ENCODE data around the gene BRWD1. TPM values are rescaled to one million over a fixed set of nuclear protein-coding genes. Genes with fewer than 3 reads are reported as not detected.
A peak's percentile ranks its signal among the peaks of the same experiment; 100 is the strongest.

Gene BRWD1
- total RNA-seq, 2 experiments from 2014 or later = 53.2 to 61.7 TPM

GRCh38 chr21:39314143-39315027, 953 bp upstream of the BRWD1 start:
- H3K4me1 ChIP-seq (ENCODE audit: insufficient read depth, low read length, poor library complexity, severe bottlenecking) = peaks cover 60% of the 10 kb centered on the region
- ChIA-PET POLR2A (interaction anchor here (1.2 to 7.6 kb wide), 5 partner anchors 24 to 73 kb away, joined by 3 to 50 read pairs (median 4); partner anchors contain the start of gene HMGN1), CTCF (ENCODE audit: unreplicated experiment) (no interaction called here)
- peaks cover 25% of the 10 kb centered on the region for H3K36me3 ChIP-seq (ENCODE audit: insufficient read depth, low read length)
- peaks cover 9% of the 10 kb centered on the region for H4K20me1 ChIP-seq (ENCODE audit: insufficient read depth, low read length)
- H3K27ac ChIP-seq (ENCODE audit: low read depth, low read length, poor library complexity, severe bottlenecking) = peak overlapping the region; percentile 90
- peak overlapping the region; percentile 74 for H2AFZ ChIP-seq (ENCODE audit: low read length)
- no peaks in the 10 kb centered on the region for H3K9me3 ChIP-seq (ENCODE audit: low read length)
- peak overlapping the region; percentile 87 for H3K4me3 ChIP-seq (ENCODE audit: low read depth, low read length, poor library complexity, severe bottlenecking)
- TF ChIP-seq EZH2phosphoT487 (IDR thresholded peaks at IDR 0.05; ENCODE audit: borderline replicate concordance, low read depth, low read length) (no peak), CTCF (conservative IDR thresholded peaks at IDR 0.05; ENCODE audit: low read length) (0 out of 2 replicates have a peak, but pooled peaks have one; percentile 10)
- peak overlapping the region; percentile 97 for H3K4me2 ChIP-seq (ENCODE audit: low read length)
- no peaks in the 10 kb centered on the region for H3K9me2 ChIP-seq (ENCODE audit: insufficient read depth, low read length)
- intact Hi-C loops (cut with micrococcal nuclease; ENCODE audit: unreplicated experiment) = loop anchor here (1.0 kb wide), 2 partner anchors 34 to 74 kb away; no protein-coding TSS in a partner anchor
- TSS peak; percentile 71 for BruUV-seq (replicated peaks)
- H3K79me2 ChIP-seq (ENCODE audit: insufficient read depth, low read depth, low read length) = peaks cover 35% of the 10 kb centered on the region
- peak; percentile 73 for DNase-seq (ENCODE audit: low spot score)

GRCh38 chr21:39313042-39313570, 326 bp downstream of the BRWD1 start:
- H3K4me1 ChIP-seq (ENCODE audit: insufficient read depth, low read length, poor library complexity, severe bottlenecking) = peaks cover 47% of the 10 kb centered on the region
- peaks cover 9% of the 10 kb centered on the region for H4K20me1 ChIP-seq (ENCODE audit: insufficient read depth, low read length)
- no peak for TF ChIP-seq CTCF (conservative IDR thresholded peaks at IDR 0.05; ENCODE audit: low read length)
- no peak for TF ChIP-seq EZH2phosphoT487 (IDR thresholded peaks at IDR 0.05; ENCODE audit: borderline replicate concordance, low read depth, low read length)
- H3K4me3 ChIP-seq (ENCODE audit: low read depth, low read length, poor library complexity, severe bottlenecking) = peak overlapping the region; percentile 87
- intact Hi-C loops (cut with micrococcal nuclease; ENCODE audit: unreplicated experiment) = no loop called here
- CTCF ChIA-PET (ENCODE audit: unreplicated experiment) = interaction anchor here (0.6 to 1.1 kb wide), 4 partner anchors 48 to 1846 kb away, joined by 3 to 9 read pairs (median 3); no protein-coding TSS in a partner anchor
- H3K9me3 ChIP-seq (ENCODE audit: low read length) = no peaks in the 10 kb centered on the region
- peak overlapping the region; percentile 97 for H3K4me2 ChIP-seq (ENCODE audit: low read length)
- H3K9me2 ChIP-seq (ENCODE audit: insufficient read depth, low read length) = no peaks in the 10 kb centered on the region
- peaks cover 40% of the 10 kb centered on the region for H3K79me2 ChIP-seq (ENCODE audit: insufficient read depth, low read depth, low read length)
- POLR2A ChIA-PET = interaction anchor here (0.6 to 7.6 kb wide), 7 partner anchors 10 to 130 kb away, joined by 3 to 50 read pairs (median 4); partner anchors contain the start of genes HMGN1 and PSMG1
- DNase-seq (ENCODE audit: low spot score) = no peak
- peaks cover 38% of the 10 kb centered on the region for H3K36me3 ChIP-seq (ENCODE audit: insufficient read depth, low read length)
- BruUV-seq (replicated peaks) = no TSS peak
- H2AFZ ChIP-seq (ENCODE audit: low read length) = peak overlapping the region; percentile 74
- H3K27ac ChIP-seq (ENCODE audit: low read depth, low read length, poor library complexity, severe bottlenecking) = peak overlapping the region; percentile 90
